ENCODE data around the gene DUSP22. TPM values are rescaled to one million over a fixed set of nuclear protein-coding genes. Genes with fewer than 3 reads are reported as not detected.

DUSP22 gene
- polyA plus RNA-seq, 3 donors = 107 to 120 (median 117) TPM

DNA sequence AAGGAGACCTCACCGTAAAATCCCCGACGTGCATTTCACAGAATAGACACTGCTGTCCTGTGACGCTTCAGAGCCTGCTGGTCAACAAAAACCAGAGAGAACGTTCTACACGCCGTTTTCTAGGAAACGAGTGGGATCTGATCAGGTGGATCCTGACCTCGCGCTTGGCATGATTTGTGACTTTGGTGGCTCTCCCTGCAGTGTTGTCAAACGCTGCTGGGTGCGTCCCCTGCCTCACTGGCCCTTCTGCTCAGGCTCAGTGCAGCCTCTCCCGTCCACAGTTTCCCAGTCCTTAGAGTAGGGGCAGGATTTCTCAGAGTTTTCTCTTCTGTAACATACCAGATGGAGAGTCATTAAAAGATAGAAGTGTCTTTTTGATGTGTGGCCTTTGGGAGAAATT lies 71.6 kb downstream of the DUSP22 start:
- Histone ChIP-seq H3K36me3 (replicated peaks in 1 of 2; ENCODE audit: control insufficient read depth in 1 of 2, insufficient read depth in 2 of 2, low read length in 2 of 2) (no peaks in the 10 kb centered on the region), H4K20me1 (ENCODE audit: insufficient read depth, low read length) (no peaks in the 10 kb centered on the region), H3K27me3 (ENCODE audit: control insufficient read depth in 2 of 2, insufficient read depth in 2 of 2, low read length in 2 of 2) (no peaks in the 10 kb centered on the region), H3K27ac (ENCODE audit: low read depth in 1 of 2, low read length in 2 of 2) (no peak overlapping the region), H2AFZ (ENCODE audit: insufficient read depth, low read depth, low read length, poor library complexity, severe bottlenecking) (no peak overlapping the region), H3K4me3 (replicated peaks in 1 of 3; ENCODE audit: low read depth in 2 of 3, low read length in 3 of 3) (no peak overlapping the region), H3K9ac (ENCODE audit: insufficient read depth, low read length, poor library complexity, severe bottlenecking) (no peak overlapping the region), H3K9me3 (replicated peaks in 1 of 2; ENCODE audit: control insufficient read depth in 1 of 2, insufficient read depth in 1 of 2, low read length in 2 of 2) (peaks cover 8 to 20% of the 10 kb centered on the region in 2 donors), H3K79me2 (ENCODE audit: insufficient read depth, low read length) (no peaks in the 10 kb centered on the region), H3K4me2 (replicated peaks; ENCODE audit: extremely low read depth, low read length, poor library complexity, severe bottlenecking) (no peak overlapping the region), H3K4me1 (ENCODE audit: control insufficient read depth in 1 of 2, insufficient read depth in 2 of 2, low read length in 2 of 2) (peaks cover under 1 to 1% of the 10 kb centered on the region in 2 donors)
- Mint-ChIP-seq H3K27ac (no peak overlapping the region), H3K27me3 (ENCODE audit: low read depth in 3 of 3) (peaks cover 13 to 21% (median 17%) of the 10 kb centered on the region in 3 donors), H3K4me3 (no peak overlapping the region), H3K36me3 (peaks cover 0 to under 1% of the 10 kb centered on the region in 2 donors), H3K4me1 (peaks cover 2% of the 10 kb centered on the region), H3K9me3 (peaks cover 10 to 40% (median 21%) of the 10 kb centered on the region in 7 donors)
- 92% methylated on average over 12 of the region's 13 CpGs for WGBS (ENCODE audit: insufficient coverage)
- TF ChIP-seq CTCF (IDR thresholded peaks at IDR 0.05) = no peak
- intact Hi-C loops (cut with micrococcal nuclease) = no loop called here
- DNase-seq = no peak

DNA sequence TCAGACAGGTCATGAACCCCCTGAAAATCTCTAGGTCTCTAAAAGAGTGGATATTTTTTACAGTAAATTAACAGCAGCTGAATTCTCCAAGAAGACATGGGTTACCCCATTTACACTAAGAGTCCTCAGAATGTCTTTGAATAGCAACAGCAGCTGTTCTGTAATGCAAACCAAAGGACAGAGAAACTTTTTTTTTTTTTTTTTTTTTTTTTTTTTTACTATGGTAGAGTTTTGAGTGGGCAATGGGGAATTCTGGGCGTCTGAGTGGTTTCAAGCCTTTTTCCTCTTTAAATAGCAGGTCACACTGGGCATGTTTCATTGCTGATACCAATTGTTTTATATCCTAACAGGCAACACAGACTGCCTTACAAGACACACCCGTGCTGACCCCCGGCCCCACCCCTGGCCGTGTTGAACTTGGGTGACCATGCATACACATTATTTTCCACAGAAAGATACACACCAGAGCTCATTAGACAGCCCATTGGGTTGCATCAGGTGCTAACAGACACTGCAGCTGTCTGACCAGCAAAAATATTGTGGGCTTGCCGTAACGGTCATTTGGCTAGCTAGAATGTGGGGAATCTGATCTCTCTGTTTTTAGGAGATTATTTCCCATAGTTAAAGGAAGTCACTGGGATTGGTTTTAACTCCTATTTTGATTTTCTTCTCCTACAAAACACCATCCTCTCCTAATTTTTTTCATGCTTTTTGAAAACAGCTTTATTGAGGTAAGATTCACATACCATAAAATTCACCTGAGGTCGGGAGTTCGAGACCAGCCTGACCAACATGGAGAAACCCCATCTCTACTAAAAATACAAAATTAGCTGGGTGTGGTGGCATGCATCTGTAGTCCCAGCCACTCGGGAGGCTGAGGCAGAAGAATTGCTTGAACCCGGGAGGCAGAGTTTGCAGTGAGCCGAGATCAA lies 72.6 kb downstream of the DUSP22 start:
- no peak overlapping the region for H3K4me3 Mint-ChIP-seq
- intact Hi-C loops (cut with micrococcal nuclease) = no loop called here
- H3K36me3 Mint-ChIP-seq = no peaks in the 10 kb centered on the region
- H3K27me3 Mint-ChIP-seq (ENCODE audit: low read depth in 3 of 3) = peaks cover 14 to 27% (median 16%) of the 10 kb centered on the region in 3 donors
- H3K4me1 Mint-ChIP-seq = peaks cover 2% of the 10 kb centered on the region
- no peak overlapping the region for H3K27ac Mint-ChIP-seq
- Histone ChIP-seq H3K9ac (ENCODE audit: insufficient read depth, low read length, poor library complexity, severe bottlenecking) (no peak overlapping the region), H3K4me1 (ENCODE audit: control insufficient read depth in 1 of 2, insufficient read depth in 2 of 2, low read length in 2 of 2) (no peaks in the 10 kb centered on the region), H3K27ac (ENCODE audit: low read depth in 1 of 2, low read length in 2 of 2) (no peak overlapping the region), H2AFZ (ENCODE audit: insufficient read depth, low read depth, low read length, poor library complexity, severe bottlenecking) (no peak overlapping the region), H3K4me3 (replicated peaks in 1 of 3; ENCODE audit: low read depth in 2 of 3, low read length in 3 of 3) (no peak overlapping the region), H4K20me1 (ENCODE audit: insufficient read depth, low read length) (no peaks in the 10 kb centered on the region), H3K9me3 (replicated peaks in 1 of 2; ENCODE audit: control insufficient read depth in 1 of 2, insufficient read depth in 1 of 2, low read length in 2 of 2) (peaks cover 8 to 20% of the 10 kb centered on the region in 2 donors), H3K4me2 (replicated peaks; ENCODE audit: extremely low read depth, low read length, poor library complexity, severe bottlenecking) (no peak overlapping the region), H3K79me2 (ENCODE audit: insufficient read depth, low read length) (no peaks in the 10 kb centered on the region), H3K36me3 (replicated peaks in 1 of 2; ENCODE audit: control insufficient read depth in 1 of 2, insufficient read depth in 2 of 2, low read length in 2 of 2) (no peaks in the 10 kb centered on the region), H3K27me3 (ENCODE audit: control insufficient read depth in 2 of 2, insufficient read depth in 2 of 2, low read length in 2 of 2) (no peaks in the 10 kb centered on the region)
- WGBS (ENCODE audit: insufficient coverage) = 91% methylated on average over 5 of the region's 11 CpGs
- TF ChIP-seq CTCF (IDR thresholded peaks at IDR 0.05) = no peak
- H3K9me3 Mint-ChIP-seq = peaks cover 10 to 47% (median 21%) of the 10 kb centered on the region in 7 donors
- no peak for DNase-seq

Data from CD14-positive monocyte (primary cell).